Colonic mucosa (tissue), 4 donors: Measurements from ENCODE around the gene CAPZB. TPM values are rescaled to one million over a fixed set of nuclear protein-coding genes. Genes with fewer than 3 reads are reported as not detected.

Source experiments
- DNase-seq: peaks from one replicate; pipeline ENCODE4 v3.0.0-alpha.2; 2020
- H3K27ac ChIP-seq: fragments of 200-600 bp; one replicate; pipeline ENCODE4 v1.8.0; 2021
- H3K27me3 ChIP-seq: fragments of 200-600 bp; one replicate; pipeline ENCODE4 v1.8.0; 2021
- H3K36me3 ChIP-seq: fragments of 200-600 bp; one replicate; pipeline ENCODE4 v1.8.0; 2021
- H3K4me1 ChIP-seq: fragments of 200-600 bp; one replicate; pipeline ENCODE4 v1.8.0; 2021; ENCODE audit warnings: mild to moderate bottlenecking
- H3K4me3 ChIP-seq: fragments of 200-600 bp; one replicate; pipeline ENCODE4 v1.8.0; 2021
- H3K9ac ChIP-seq, 2 donors: one replicate each; pipeline ENCODE4 v1.7.0; 2013; ENCODE audit warnings: control low read depth in 2 of 2, low read depth in 2 of 2, low read length in 2 of 2
- H3K9me3 ChIP-seq: fragments of 200-600 bp; one replicate; pipeline ENCODE4 v1.8.0; 2021
- CTCF ChIP-seq: fragments of 200-600 bp; IDR thresholded peaks from one replicate; pipeline ENCODE4 v1.8.0; 2022; ENCODE audit warnings: antibody characterized with exemption, mild to moderate bottlenecking
- intact Hi-C: fragments of 100-400 bp; cut with DNase I; formaldehyde crosslinking; loops from one replicate; pipeline ENCODE4 v1.14.1; 2022
- total RNA-seq, 2 donors: library from RNA; stranded (reverse); fragmentation: NEBNext Ultra II Directional in 1 of 2; extraction: Animal tissue kit (Norgen Biotek cat#: 25700) in 1 of 2; gene quantifications; one replicate each; pipeline ENCODE4 v1.2.1, GENCODE V29; 2021
- donor health status: healthy.
- donor health status: DM: no; HTN: no; CAD: no.
- donor health status: DM: no; HTN: no; CAD: no.

CAPZB gene
- total RNA-seq, 2 donors from 2014 or later, result 397 to 407 TPM

DNA sequence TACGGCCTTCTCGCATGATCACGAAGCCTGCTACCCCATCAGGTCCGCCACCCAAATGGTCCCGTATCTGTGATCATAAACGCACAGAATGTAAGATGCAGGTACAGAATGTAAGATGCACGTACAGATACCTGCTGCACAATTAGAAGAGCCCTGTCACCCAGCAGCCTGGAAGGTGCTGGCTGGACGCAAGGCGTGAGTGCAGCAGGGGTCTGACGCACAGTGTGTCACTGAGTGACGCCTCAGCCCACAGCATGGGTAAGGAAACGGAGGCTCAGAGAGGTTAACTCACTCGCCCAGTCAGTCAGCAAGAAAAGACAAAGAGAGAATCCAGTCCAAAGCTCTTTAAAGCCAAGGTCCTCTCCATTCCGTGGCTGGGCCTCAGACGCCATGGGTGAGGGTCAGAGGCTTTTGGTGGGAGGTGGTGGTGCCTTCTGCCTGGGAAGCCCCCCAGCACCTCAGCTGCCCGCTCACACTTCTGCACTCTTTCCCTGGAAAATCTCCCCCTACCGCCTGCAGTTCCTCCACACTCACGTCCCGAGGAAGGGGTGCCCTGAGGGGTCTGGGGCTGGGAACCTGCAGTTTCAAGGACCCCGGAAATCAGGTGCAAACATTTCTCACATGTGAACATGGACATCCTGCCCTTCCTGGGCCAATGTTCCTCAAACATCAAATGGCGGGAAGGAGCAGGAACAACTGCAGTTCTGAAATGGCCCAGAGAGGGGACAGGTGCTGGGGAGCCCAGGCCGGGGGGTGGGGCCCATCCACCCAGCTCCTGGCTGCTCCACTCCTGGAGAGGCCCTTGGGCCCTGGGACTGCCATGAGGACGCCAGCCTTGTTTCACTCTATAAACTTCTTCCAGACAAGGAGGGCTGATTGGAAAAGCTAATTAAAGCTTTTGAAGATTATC is 113.9 kb downstream of the CAPZB start:
- no peak for DNase-seq
- no peak overlapping the region for H3K4me3 ChIP-seq
- H3K27me3 ChIP-seq, result no peaks in the 10 kb centered on the region
- H3K36me3 ChIP-seq, result no peaks in the 10 kb centered on the region
- H3K9ac ChIP-seq, result no peak overlapping the region
- no peaks in the 10 kb centered on the region for H3K9me3 ChIP-seq
- no peak overlapping the region for H3K27ac ChIP-seq
- no peak for TF ChIP-seq CTCF
- no peaks in the 10 kb centered on the region for H3K4me1 ChIP-seq
- intact Hi-C loops, result no loop called here

DNA sequence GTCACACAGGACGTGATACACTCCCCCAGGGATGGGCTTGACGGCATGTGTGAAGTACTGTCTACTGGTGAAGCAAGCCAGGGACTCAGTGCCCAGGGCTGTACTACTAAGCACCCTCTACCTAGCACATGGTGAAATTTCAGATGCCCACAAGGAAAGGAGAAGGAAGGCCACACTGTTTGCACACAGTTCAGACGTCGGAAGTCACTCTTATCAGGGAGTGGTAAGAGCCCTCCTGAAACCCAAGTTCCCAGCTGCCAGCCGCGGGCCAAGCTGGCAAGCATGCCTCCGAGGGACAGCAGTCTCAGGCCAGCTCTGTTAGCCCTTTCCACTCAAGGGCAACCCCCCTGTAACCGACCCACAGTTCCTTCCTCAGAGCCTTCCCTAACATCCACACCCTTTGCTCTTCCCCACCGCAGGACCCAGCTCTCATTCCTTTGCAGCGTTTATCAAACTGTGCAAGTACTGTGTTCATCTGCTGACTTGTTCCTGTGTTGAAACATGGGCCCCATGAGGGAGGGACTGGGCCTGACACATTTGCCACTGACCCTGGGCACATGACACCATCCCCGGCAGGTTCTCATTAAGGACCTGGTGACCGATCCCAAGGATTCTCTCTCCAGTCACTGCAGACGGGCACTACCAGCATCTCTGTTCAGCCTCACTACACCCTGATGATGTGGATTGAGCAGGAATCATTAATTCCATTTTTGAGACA is 114.7 kb downstream of the CAPZB start:
- Histone ChIP-seq H3K27ac (no peak overlapping the region), H3K27me3 (no peaks in the 10 kb centered on the region), H3K9me3 (no peaks in the 10 kb centered on the region), H3K36me3 (no peaks in the 10 kb centered on the region), H3K4me3 (no peak overlapping the region), H3K9ac (no peak overlapping the region), H3K4me1 (no peaks in the 10 kb centered on the region)
- TF ChIP-seq CTCF, result no peak
- intact Hi-C loops, result no loop called here
- no peak for DNase-seq

- no peak for DNase-seq
- intact Hi-C loops, result no loop called here
- Histone ChIP-seq H3K27ac (no peak overlapping the region), H3K4me1 (no peaks in the 10 kb centered on the region), H3K27me3 (no peaks in the 10 kb centered on the region), H3K36me3 (no peaks in the 10 kb centered on the region), H3K9ac (no peak overlapping the region), H3K9me3 (no peaks in the 10 kb centered on the region), H3K4me3 (no peak overlapping the region)
- no peak for TF ChIP-seq CTCF
These were observed 115.8 kb downstream of the CAPZB start for GRCh38 chr1:19369396-19370090.

- Histone ChIP-seq H3K9ac (no peak overlapping the region), H3K4me1 (no peaks in the 10 kb centered on the region), H3K9me3 (no peaks in the 10 kb centered on the region), H3K4me3 (no peak overlapping the region), H3K36me3 (no peaks in the 10 kb centered on the region), H3K27ac (no peak overlapping the region), H3K27me3 (no peaks in the 10 kb centered on the region)
- intact Hi-C loops, result no loop called here
- no peak for TF ChIP-seq CTCF
- DNase-seq, result no peak
These were observed 116.4 kb downstream of the CAPZB start for GRCh38 chr1:19368964-19369363.

- H3K9me3 ChIP-seq, result no peaks in the 10 kb centered on the region
- H3K27ac ChIP-seq, result no peak overlapping the region
- no peak for DNase-seq
- H3K4me1 ChIP-seq, result no peaks in the 10 kb centered on the region
- no peaks in the 10 kb centered on the region for H3K36me3 ChIP-seq
- TF ChIP-seq CTCF, result no peak
- H3K9ac ChIP-seq, result no peak overlapping the region
- intact Hi-C loops, result no loop called here
- H3K27me3 ChIP-seq, result no peaks in the 10 kb centered on the region
- no peak overlapping the region for H3K4me3 ChIP-seq
These were observed 117.3 kb downstream of the CAPZB start for GRCh38 chr1:19368050-19368449.
